Measurements from ENCODE around the gene XYLT1.

The XYLT1 gene

DNA sequence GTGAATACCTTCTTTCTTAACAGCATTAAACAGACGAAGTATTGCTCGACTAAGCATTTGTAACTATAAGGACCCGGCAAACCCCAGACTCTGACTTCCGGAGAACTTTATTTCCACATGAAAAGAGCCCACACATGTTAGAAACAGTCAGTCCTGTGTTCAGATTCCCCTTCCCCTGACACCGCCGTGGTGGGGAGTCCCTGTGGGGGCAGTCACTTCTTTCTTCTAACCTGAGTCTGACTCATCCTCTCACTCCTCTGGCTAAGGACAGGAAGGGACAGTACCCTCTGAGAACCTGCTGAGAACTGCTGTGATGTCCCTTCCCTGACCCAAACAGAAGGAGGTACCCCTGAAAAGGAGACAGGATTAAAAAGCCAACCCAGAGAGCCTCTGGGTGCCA is 165.1 kb downstream of the XYLT1 start:
- CTCF ChIA-PET, result interaction anchor here (0.6 kb wide), 1 partner anchor 1908 kb away, joined by 3 read pairs; no protein-coding TSS in a partner anchor
- Histone ChIP-seq H3K36me3 (ENCODE audit: control insufficient read depth in 2 of 2, insufficient read depth in 1 of 2, low read length in 2 of 2) (no peaks in the 10 kb centered on the region), H3K4me3 (ENCODE audit: low read depth, low read length) (no peak overlapping the region), H3K27ac (ENCODE audit: extremely low read depth, low read depth, low read length) (no peak overlapping the region), H3K9me3 (ENCODE audit: control insufficient read depth, insufficient read depth, low read depth, low read length) (no peaks in the 10 kb centered on the region), H3K4me1 (ENCODE audit: control insufficient read depth, insufficient read depth, low read length) (no peaks in the 10 kb centered on the region)
- TF ChIP-seq ZNF133 (tag by site-specific recombination; IDR thresholded peaks at IDR 0.05) (no peak), ZFP37 (tag by site-specific recombination; IDR thresholded peaks at IDR 0.05) (no peak), ZNF394 (tag by site-specific recombination; IDR thresholded peaks at IDR 0.05; ENCODE audit: borderline replicate concordance) (no peak), ZNF2 (tag by site-specific recombination; IDR thresholded peaks at IDR 0.05) (no peak), REPIN1 (tag by site-specific recombination; IDR thresholded peaks at IDR 0.05; ENCODE audit: low read depth) (no peak), ZSCAN5A (tag by site-specific recombination; IDR thresholded peaks at IDR 0.05) (no peak), ZNF626 (tag by site-specific recombination; IDR thresholded peaks at IDR 0.05) (no peak), GFI1B (tag by site-specific recombination; IDR thresholded peaks at IDR 0.05) (no peak), ZFP3 (tag by site-specific recombination; IDR thresholded peaks at IDR 0.05; ENCODE audit: low read depth) (no peak), ZNF211 (tag by site-specific recombination; IDR thresholded peaks at IDR 0.05; ENCODE audit: low read depth) (no peak), ZNF184 (tag by site-specific recombination; IDR thresholded peaks at IDR 0.05) (no peak), ZNF174 (tag by site-specific recombination; IDR thresholded peaks at IDR 0.05) (no peak), ZNF792 (tag by site-specific recombination; IDR thresholded peaks at IDR 0.05) (no peak)
- POLR2A ChIA-PET, result no interaction called here

GRCh38 chr16:17304491-17305119 is 166.2 kb downstream of the XYLT1 start:
- H3K4me1 ChIP-seq (ENCODE audit: control insufficient read depth, insufficient read depth, low read length), result no peaks in the 10 kb centered on the region
- no peaks in the 10 kb centered on the region for H3K36me3 ChIP-seq (ENCODE audit: control insufficient read depth in 2 of 2, insufficient read depth in 1 of 2, low read length in 2 of 2)
- no peaks in the 10 kb centered on the region for H3K9me3 ChIP-seq (ENCODE audit: control insufficient read depth, insufficient read depth, low read depth, low read length)
- no peak overlapping the region for H3K27ac ChIP-seq (ENCODE audit: extremely low read depth, low read depth, low read length)
- H3K4me3 ChIP-seq (ENCODE audit: low read depth, low read length), result no peak overlapping the region
- TF ChIP-seq ZNF488 (tag by site-specific recombination; IDR thresholded peaks at IDR 0.05) (no peak), ZNF266 (tag by site-specific recombination; IDR thresholded peaks at IDR 0.05; ENCODE audit: low read depth) (no peak), ZNF530 (tag by site-specific recombination; IDR thresholded peaks at IDR 0.05; ENCODE audit: low read depth) (no peak)
- TF ChIP-seq, protein P1, sequence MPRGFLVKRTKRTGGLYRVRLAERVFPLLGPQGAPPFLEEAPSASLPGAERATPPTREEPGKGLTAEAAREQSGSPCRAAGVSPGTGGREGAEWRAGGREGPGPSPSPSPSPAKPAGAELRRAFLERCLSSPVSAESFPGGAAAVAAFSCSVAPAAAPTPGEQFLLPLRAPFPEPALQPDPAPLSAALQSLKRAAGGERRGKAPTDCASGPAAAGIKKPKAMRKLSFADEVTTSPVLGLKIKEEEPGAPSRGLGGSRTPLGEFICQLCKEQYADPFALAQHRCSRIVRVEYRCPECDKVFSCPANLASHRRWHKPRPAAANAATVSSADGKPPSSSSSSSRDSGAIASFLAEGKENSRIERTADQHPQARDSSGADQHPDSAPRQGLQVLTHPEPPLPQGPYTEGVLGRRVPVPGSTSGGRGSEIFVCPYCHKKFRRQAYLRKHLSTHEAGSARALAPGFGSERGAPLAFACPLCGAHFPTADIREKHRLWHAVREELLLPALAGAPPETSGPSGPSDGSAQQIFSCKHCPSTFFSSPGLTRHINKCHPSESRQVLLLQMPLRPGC (tag by site-specific recombination; IDR thresholded peaks at IDR 0.05), result no peak
- TF ChIP-seq, protein P2, sequence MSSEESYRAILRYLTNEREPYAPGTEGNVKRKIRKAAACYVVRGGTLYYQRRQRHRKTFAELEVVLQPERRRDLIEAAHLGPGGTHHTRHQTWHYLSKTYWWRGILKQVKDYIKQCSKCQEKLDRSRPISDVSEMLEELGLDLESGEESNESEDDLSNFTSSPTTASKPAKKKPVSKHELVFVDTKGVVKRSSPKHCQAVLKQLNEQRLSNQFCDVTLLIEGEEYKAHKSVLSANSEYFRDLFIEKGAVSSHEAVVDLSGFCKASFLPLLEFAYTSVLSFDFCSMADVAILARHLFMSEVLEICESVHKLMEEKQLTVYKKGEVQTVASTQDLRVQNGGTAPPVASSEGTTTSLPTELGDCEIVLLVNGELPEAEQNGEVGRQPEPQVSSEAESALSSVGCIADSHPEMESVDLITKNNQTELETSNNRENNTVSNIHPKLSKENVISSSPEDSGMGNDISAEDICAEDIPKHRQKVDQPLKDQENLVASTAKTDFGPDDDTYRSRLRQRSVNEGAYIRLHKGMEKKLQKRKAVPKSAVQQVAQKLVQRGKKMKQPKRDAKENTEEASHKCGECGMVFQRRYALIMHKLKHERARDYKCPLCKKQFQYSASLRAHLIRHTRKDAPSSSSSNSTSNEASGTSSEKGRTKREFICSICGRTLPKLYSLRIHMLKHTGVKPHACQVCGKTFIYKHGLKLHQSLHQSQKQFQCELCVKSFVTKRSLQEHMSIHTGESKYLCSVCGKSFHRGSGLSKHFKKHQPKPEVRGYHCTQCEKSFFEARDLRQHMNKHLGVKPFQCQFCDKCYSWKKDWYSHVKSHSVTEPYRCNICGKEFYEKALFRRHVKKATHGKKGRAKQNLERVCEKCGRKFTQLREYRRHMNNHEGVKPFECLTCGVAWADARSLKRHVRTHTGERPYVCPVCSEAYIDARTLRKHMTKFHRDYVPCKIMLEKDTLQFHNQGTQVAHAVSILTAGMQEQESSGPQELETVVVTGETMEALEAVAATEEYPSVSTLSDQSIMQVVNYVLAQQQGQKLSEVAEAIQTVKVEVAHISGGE (tag by site-specific recombination; conservative IDR thresholded peaks at IDR 0.05; ENCODE audit: low read depth), result no peak
- ChIA-PET CTCF (no interaction called here), POLR2A (no interaction called here)

Data from HEK293 (cell line).